ENCODE results near the gene TET2.

Gene TET2

GRCh38 chr4:105146276-105147015, at the start of gene TET2:
TET2 (plus strand) TSS chr4:105146876; CDS start chr4:105233943, 87,067 bp downstream.
- DNase-seq = peak; percentile 82

GRCh38 chr4:105102016-105102415, 44.7 kb upstream of the TET2 start:
- DNase-seq = no peak

DNA sequence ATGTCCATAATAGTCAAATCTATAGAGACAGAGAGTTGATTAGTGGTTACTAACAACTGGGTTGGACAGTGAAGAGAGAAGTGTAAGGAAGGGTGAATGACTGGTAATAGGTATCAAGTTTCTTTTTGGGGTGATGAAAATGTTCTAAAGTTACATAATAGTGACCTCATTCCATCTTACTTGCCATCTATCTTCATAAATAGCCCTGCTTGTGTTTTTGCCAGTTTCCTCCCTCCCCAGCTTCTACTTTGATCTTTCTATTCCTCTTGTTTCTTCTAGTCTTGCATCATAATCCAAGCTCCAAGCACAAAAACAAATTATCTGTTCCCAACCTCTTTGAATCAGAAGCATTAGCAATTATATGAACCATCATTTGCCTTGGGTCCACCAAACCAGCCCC, 40.2 kb upstream of the TET2 start:
- DNase-seq = no peak

DNA sequence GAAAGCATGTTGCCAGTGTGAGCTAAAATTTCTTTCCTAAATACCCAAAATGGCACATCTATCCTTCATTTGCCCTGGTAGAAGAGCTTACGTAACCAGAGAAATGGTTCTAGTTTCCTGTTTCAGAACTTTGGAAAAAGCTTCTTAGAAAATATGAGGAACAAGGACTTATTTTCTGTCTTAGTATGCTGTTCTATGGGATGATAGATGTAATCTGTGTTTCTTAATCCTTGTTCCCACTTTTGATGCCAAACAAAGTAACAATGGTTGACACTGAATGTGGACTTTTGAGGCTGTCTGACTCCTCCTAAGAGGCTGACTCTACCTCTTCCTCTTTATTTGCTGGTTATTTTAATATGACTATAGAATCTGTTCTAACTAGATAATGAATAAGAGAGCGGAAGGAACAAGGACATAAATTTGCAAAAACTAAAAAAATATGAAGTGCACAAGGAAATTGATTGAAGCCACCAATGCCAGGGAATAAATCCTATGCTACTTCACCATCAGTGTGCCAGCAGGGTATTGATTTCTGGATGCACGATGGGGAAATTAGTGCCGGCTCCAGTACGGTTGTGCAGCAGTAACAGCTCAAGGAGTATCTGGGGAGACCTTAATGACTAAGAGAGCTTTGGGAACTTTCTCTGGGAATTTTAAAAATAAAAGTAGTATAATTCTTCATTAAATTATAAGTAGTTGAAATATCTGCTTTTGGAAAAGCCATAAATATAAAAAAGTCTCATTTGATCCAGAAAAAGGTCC, 39.4 kb upstream of the TET2 start:
- no peak for DNase-seq

DNA sequence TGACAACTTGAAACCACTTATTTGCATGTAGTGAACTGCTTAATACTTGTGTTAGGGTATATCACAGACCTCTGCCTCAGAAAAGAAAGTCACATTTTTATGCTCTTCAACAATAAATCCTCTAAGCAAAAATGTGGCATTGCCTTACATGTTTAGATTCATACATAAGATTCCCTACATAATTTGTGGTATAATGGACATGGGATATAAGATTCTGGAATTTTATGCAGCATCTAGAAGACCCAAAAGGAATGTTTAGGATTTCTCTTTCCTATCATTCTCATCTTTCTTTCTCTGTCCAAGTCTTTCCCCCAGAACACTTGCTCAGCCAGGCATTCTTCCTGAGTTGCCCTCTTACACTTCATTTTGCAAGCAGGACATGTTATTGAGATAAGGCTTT, 37.7 kb upstream of the TET2 start:
- no peak for DNase-seq

DNA sequence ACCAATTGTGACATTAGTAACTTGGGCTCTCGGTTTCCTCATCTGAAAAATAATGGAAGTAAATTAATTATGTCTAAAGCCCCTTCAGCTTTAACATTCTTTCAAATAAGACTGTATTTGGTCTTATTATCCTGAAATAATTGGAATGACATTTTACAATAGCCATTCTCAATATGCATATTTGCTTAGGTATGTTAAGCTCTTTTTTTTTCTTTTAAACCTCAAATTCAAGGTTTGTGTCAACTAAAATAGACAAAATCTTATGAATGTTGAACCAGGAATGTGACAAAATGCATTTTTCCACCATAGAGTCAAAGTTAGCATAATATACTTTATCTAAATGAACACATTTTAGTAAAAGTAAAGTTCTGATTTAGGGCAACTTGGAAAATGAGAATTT, 34.4 kb upstream of the TET2 start:
- DNase-seq = no peak

GRCh38 chr4:105113800-105114199, 32.9 kb upstream of the TET2 start:
- no peak for DNase-seq

- no peak for DNase-seq
These were observed 29.9 kb upstream of the TET2 start for GRCh38 chr4:105116616-105117319.

- no peak for DNase-seq
These were observed 27.3 kb upstream of the TET2 start for GRCh38 chr4:105119356-105119755.

DNA sequence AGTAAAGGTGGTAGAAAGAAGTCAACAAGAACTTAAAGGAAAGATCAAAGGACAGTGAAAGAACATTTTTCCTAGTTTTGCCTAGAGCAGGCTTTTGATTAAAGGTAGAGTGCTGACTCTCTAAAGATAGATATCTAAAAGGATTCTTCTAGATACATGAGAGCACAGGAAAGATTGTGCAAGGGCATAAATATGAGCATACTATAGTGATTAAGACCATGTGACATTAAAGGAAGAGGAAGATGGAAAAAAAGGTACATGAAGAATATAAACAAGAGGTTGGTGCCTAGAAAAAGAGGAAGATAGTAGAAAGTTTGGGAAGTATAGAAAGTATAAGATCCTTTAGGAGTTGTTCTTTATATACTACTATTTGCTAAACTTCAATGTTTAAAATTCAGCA, 26.1 kb upstream of the TET2 start:
- DNase-seq = no peak

- no peak for DNase-seq
These were observed 24.3 kb upstream of the TET2 start for GRCh38 chr4:105122350-105122749.

- DNase-seq = no peak
These were observed 20.1 kb upstream of the TET2 start for GRCh38 chr4:105126311-105127169.

DNA sequence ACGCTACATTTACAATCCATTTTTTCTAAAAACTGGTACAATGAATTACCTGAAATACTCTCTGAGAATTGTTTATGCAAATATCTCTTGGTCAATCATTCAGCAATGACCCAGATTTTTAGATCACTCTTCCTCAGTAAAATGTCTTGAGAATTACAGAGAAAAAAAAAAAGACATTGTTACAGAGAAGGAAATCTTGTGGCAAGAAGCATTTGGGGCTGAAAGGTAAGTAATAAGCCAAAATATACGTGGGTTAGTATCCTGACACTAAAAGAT, 19.6 kb upstream of the TET2 start:
- DNase-seq = no peak

- DNase-seq = no peak
These were observed 18.5 kb upstream of the TET2 start for GRCh38 chr4:105128208-105128607.

GRCh38 chr4:105129286-105130040, 17.2 kb upstream of the TET2 start:
- no peak for DNase-seq

GRCh38 chr4:105130945-105131344, 15.7 kb upstream of the TET2 start:
- DNase-seq = no peak

GRCh38 chr4:105133976-105134375, 12.7 kb upstream of the TET2 start:
- DNase-seq = no peak

DNA sequence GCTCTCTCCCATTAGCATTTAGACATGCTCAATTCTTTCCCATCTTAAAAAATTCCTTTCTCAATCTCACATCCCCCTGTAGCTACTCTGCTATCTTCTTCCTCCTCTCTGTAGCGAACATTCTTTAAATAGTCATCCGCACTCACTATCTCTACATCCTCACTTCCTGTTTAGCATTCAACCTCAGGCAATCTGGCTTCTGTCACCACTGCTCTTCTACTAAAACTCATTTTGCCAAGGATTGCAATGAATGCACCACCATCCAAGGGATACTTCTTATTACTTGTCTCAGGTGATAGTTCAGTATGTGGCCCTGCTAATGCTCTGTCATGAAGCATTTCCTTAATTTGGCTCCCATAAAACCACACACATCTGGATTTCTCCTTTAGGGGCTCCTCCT, 10.9 kb upstream of the TET2 start:
- DNase-seq = no peak

DNA sequence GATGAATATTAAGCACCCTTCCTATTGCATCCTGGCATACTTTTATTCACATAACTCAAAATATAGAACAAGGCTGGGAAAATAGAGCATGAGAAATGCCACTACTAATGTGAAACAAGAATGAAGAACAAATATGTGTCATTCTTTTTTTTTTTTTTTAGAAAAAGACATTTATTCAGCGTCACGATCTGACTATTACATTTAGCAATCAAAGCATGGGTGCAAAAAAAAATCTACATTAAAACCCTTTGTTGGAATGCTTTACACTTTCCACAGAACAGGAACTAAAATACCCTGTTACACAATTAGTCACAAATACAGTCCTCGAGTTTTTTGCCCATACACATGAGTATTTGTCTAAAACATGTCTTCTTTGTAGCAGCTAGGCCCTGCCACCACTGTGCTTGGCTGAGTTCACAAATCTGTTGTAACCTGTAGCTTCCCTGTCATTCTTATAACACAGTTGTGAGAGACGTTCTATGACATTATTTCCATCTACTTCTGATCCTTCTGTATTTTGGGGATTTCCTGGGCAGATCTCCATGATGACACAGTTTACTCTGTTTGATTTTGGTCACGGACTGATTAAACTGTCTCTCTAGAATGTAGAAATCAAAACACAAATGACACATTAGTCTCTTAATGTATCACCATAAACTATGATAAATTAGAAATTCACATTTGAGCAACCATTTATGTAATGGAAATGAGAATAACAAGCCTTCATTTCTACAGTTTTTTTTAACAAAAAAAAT, 9.4 kb upstream of the TET2 start:
- DNase-seq = no peak

- no peak for DNase-seq
These were observed 7.0 kb upstream of the TET2 start for GRCh38 chr4:105139646-105140045.

- DNase-seq = no peak
These were observed 5.8 kb upstream of the TET2 start for GRCh38 chr4:105140684-105141490.

Measured in activated CD4-positive, CD25-positive, alpha-beta regulatory T cell treated with anti-CD3 and anti-CD28 coated beads, Interleukin-2, amount 50 U/mL, for 72 hours (primary cell).